Fibroblast of villous mesenchyme (primary cell): Measurements from ENCODE around the gene GLE1. TPM values are rescaled to one million over a fixed set of nuclear protein-coding genes. Genes with fewer than 3 reads are reported as not detected.
A peak's percentile ranks its signal among the peaks of the same experiment; 100 is the strongest.

Source experiments
- DNase-seq: peaks from one replicate; pipeline ENCODE4 v3.0.0-alpha.2; 2010; ENCODE audit warnings: low read depth
- H3K4me3 ChIP-seq: 2 replicates; pipeline ENCODE4 v1.5.1; 2011; ENCODE audit warnings: low read depth, mild to moderate bottlenecking, low read length
- total RNA-seq: library from RNA; depleted of rRNA; stranded (reverse); fragments of >200 nt; gene quantifications from 2 replicates; pipeline ENCODE4 v1.2.3, GENCODE V29; 2012
- TF ChIP-seq, protein P1 (sequence below): IDR thresholded peaks from 2 replicates; pipeline ENCODE4 v1.5.1; 2012; ENCODE audit warnings: low read depth, mild to moderate bottlenecking, low read length; ENCODE audit not compliant: insufficient read depth

Gene GLE1
- total RNA-seq, 1 donor = 35.0 TPM

- H3K4me3 ChIP-seq = no peak overlapping the region
These were observed 9.2 kb upstream of the GLE1 start for GRCh38 chr9:128495296-128495695.

GRCh38 chr9:128495804-128496417 is 8.6 kb upstream of the GLE1 start:
- TF ChIP-seq, protein P1, sequence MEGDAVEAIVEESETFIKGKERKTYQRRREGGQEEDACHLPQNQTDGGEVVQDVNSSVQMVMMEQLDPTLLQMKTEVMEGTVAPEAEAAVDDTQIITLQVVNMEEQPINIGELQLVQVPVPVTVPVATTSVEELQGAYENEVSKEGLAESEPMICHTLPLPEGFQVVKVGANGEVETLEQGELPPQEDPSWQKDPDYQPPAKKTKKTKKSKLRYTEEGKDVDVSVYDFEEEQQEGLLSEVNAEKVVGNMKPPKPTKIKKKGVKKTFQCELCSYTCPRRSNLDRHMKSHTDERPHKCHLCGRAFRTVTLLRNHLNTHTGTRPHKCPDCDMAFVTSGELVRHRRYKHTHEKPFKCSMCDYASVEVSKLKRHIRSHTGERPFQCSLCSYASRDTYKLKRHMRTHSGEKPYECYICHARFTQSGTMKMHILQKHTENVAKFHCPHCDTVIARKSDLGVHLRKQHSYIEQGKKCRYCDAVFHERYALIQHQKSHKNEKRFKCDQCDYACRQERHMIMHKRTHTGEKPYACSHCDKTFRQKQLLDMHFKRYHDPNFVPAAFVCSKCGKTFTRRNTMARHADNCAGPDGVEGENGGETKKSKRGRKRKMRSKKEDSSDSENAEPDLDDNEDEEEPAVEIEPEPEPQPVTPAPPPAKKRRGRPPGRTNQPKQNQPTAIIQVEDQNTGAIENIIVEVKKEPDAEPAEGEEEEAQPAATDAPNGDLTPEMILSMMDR = no peak
- H3K4me3 ChIP-seq = no peak overlapping the region
- DNase-seq = no peak

More at GRCh38 chr9:128495296-128495695, 9.2 kb upstream of the GLE1 start:
- no peak for DNase-seq
- TF ChIP-seq, protein P1 = no peak

GRCh38 chr9:128497824-128498610 is 6.5 kb upstream of the GLE1 start:
- TF ChIP-seq, protein P1 = no peak
- H3K4me3 ChIP-seq = no peak overlapping the region
- no peak for DNase-seq

DNA sequence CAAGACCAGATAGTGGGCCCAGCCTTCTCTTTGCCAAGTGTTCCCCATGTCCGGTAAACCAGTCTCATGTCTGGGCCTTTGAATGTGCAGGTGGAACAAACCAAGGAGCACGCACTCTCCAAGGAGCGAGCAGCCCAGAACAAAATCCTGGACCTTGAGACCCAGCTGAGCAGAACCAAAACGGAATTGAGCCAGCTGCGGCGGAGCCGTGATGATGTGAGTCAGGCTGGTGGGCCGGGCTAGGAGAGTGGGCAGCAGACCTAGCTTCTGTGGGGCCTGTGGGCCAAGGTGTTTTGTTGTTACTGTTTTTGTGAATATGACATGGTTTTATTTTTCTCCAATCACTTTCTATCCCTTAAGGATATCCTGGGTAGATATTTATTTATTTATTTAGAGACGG is 5.6 kb upstream of the GLE1 start:
- no peak overlapping the region for H3K4me3 ChIP-seq
- no peak for DNase-seq
- TF ChIP-seq, protein P1 = no peak

GRCh38 chr9:128499920-128500319 is 4.6 kb upstream of the GLE1 start:
- H3K4me3 ChIP-seq = no peak overlapping the region
- DNase-seq = no peak
- TF ChIP-seq, protein P1 = no peak

- peak; percentile 96 for DNase-seq
- peak overlapping the region; percentile 97 for H3K4me3 ChIP-seq
These were observed 1.1 kb upstream of the GLE1 start for GRCh38 chr9:128503415-128503825.

GRCh38 chr9:128503870-128504269 is 649 bp upstream of the GLE1 start:
- TF ChIP-seq, protein P1 = no peak
- peak; percentile 44 for DNase-seq
- H3K4me3 ChIP-seq = peak overlapping the region; percentile 97
